Nephron progenitor cell (in vitro differentiated cells): Measurements from ENCODE around the gene ARID5B.

Experiments used
- DNase-seq: peaks from one replicate; pipeline ENCODE4 v3.0.0; 2021
- H3K27ac Mint-ChIP-seq: 2 replicates; pipeline ENCODE4 v1.8.0; 2021; ENCODE audit warnings: mild to moderate bottlenecking, moderate library complexity, mixed read lengths
- H3K27me3 Mint-ChIP-seq: 2 replicates; pipeline ENCODE4 v1.8.0; 2021; ENCODE audit warnings: mild to moderate bottlenecking, low read depth, mixed read lengths; ENCODE audit not compliant: poor library complexity
- H3K36me3 Mint-ChIP-seq: 2 replicates; pipeline ENCODE4 v1.8.0; 2021; ENCODE audit warnings: low read depth, mixed read lengths
- H3K4me1 Mint-ChIP-seq: 2 replicates; pipeline ENCODE4 v1.8.0; 2021; ENCODE audit warnings: mixed read lengths
- H3K4me3 Mint-ChIP-seq: 2 replicates; pipeline ENCODE4 v1.8.0; 2021; ENCODE audit warnings: mild to moderate bottlenecking, moderate library complexity, mixed read lengths
- H3K9me3 Mint-ChIP-seq: 2 replicates; pipeline ENCODE4 v1.8.0; 2021; ENCODE audit warnings: mild to moderate bottlenecking, moderate library complexity, mixed read lengths
- TF ChIP-seq, protein P1 (sequence below): fragments of 200-600 bp; sonication (generic); IDR thresholded peaks from 2 replicates; pipeline ENCODE4 v1.5.0; 2021; ENCODE audit warnings: antibody characterized with exemption

The ARID5B gene

DNA sequence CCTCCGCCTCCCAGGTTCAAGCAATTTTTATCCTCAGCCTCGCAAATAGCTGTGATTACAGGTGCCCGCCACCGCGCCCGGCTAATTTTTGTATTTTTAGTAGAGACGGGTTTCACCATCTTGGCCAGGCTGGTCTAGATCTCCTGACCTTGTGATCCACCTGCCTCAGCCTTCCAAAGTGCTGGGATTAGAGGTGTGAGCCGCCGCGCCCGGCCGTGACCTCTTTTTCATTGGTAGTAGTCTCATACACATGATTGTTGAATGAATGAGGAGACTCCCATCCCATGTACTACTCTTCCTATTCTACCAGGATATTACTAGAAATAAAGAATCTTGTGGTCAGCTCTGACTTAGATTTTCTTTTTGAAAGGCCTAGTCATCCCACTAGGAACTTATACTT lies 56.8 kb downstream of the ARID5B start:
- H3K4me3 Mint-ChIP-seq: no peak overlapping the region
- TF ChIP-seq, protein P1, sequence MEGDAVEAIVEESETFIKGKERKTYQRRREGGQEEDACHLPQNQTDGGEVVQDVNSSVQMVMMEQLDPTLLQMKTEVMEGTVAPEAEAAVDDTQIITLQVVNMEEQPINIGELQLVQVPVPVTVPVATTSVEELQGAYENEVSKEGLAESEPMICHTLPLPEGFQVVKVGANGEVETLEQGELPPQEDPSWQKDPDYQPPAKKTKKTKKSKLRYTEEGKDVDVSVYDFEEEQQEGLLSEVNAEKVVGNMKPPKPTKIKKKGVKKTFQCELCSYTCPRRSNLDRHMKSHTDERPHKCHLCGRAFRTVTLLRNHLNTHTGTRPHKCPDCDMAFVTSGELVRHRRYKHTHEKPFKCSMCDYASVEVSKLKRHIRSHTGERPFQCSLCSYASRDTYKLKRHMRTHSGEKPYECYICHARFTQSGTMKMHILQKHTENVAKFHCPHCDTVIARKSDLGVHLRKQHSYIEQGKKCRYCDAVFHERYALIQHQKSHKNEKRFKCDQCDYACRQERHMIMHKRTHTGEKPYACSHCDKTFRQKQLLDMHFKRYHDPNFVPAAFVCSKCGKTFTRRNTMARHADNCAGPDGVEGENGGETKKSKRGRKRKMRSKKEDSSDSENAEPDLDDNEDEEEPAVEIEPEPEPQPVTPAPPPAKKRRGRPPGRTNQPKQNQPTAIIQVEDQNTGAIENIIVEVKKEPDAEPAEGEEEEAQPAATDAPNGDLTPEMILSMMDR: no peak
- H3K36me3 Mint-ChIP-seq: peaks cover 33% of the 10 kb centered on the region
- no peak overlapping the region for H3K27ac Mint-ChIP-seq
- DNase-seq: no peak
- H3K27me3 Mint-ChIP-seq: peaks cover 2% of the 10 kb centered on the region
- H3K4me1 Mint-ChIP-seq: peaks cover 9% of the 10 kb centered on the region
- no peaks in the 10 kb centered on the region for H3K9me3 Mint-ChIP-seq

DNA sequence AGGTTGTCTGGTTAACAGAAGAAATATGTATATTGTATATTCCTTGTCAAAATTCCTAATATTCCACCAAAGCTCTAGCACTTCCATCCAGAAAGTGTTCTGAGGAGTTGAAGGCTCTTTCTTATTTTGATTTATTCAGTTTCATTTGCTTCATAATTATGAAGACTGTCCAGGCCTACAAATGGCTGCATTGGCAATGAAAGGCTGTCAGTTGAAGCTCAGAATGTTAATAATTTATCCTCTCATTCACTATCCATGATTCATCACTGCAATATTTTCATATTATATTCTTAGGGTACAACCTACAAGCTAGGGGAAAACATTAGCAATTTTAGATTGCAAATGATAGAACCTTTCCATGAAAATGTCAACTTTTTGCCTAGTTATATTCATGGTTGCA lies 57.3 kb downstream of the ARID5B start:
- Mint-ChIP-seq H3K27me3 (peaks cover 2% of the 10 kb centered on the region), H3K9me3 (no peaks in the 10 kb centered on the region)

DNA sequence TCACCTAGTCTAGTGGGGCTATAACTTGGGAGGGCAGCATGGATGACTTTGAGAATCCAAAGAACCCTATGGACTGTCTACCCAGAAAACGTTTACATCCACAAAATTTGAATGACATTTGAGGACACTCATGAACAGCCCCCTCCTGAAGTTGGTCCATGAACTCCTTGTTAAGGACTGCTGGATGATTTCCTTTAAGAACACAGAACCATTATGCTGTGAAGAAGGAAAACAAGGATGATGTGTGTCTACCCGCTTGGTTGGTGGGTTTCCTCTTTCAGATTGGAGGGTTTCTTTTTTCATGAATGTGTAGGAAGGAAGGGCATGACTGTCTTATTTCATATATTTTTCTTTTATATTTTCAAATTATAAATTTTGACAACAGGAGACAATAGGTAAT lies 58.3 kb downstream of the ARID5B start:
- Mint-ChIP-seq H3K36me3 (peaks cover 30% of the 10 kb centered on the region), H3K27me3 (peaks cover 2% of the 10 kb centered on the region), H3K27ac (no peak overlapping the region), H3K4me1 (peaks cover 20% of the 10 kb centered on the region), H3K4me3 (no peak overlapping the region), H3K9me3 (no peaks in the 10 kb centered on the region)
- DNase-seq: no peak
- TF ChIP-seq, protein P1: no peak

More for the DNA sequence above, 57.3 kb downstream of the ARID5B start:
- Mint-ChIP-seq H3K4me1 (peaks cover 11% of the 10 kb centered on the region), H3K4me3 (no peak overlapping the region), H3K36me3 (peaks cover 31% of the 10 kb centered on the region), H3K27ac (no peak overlapping the region)
- TF ChIP-seq, protein P1: no peak
- DNase-seq: no peak

DNA sequence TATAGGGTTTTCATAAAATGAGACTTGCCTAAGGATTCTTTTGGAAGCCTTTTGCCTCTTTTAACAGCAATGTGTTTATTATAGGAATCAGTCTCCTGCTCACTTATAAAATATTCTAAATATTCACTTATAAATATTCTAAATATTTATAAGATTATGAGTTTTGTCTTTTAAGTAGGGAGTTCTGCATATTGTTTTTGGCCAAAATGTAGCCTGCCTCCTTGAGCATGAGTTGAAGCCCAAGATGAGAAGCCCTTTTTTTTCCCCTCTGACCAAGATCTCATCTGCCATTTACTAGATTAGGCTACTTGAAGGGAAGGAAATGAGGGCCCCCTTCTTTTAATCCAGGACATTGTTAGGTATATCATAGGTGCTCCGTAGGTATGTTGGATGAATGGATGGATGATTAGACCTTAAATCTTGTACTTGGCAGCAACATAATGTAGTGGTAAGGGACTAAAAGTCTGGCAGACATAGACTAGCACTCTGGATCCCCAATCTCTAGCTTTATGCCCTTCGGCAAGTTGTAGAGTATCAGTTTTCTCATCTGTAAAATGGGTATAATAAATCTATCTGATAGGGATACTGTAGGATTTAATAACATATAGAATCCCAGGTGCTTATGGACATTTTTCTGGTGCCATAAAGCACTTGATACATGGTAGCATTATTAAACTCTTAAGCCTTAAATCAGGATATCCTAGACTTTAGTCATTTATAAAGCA lies 59.1 kb downstream of the ARID5B start:
- Mint-ChIP-seq H3K36me3 (peaks cover 30% of the 10 kb centered on the region), H3K27ac (no peak overlapping the region), H3K9me3 (no peaks in the 10 kb centered on the region), H3K27me3 (peaks cover 2% of the 10 kb centered on the region), H3K4me3 (no peak overlapping the region), H3K4me1 (peaks cover 20% of the 10 kb centered on the region)
- no peak for DNase-seq
- TF ChIP-seq, protein P1: no peak

DNA sequence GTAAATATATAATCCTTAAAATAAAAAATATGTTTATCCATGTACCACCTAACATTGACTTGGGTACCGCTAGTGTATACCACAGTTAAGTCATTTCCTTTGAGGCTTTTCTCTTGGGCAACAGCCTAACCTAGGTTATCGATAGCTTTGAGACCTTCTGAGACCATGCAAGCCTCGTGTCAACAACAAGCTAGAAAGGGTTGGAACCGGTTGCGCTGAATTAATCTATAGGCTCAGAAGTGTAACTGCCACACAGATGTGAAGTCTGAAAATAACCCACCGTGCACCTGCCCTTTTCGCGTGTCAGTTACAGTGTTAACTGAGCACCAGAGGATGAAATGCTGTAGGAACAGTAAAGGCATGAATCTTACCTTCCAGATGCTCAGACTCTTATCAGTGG lies 59.8 kb downstream of the ARID5B start:
- Mint-ChIP-seq H3K27ac (no peak overlapping the region), H3K27me3 (peaks cover 2% of the 10 kb centered on the region), H3K4me1 (peaks cover 18% of the 10 kb centered on the region), H3K36me3 (peaks cover 32% of the 10 kb centered on the region), H3K4me3 (no peak overlapping the region), H3K9me3 (no peaks in the 10 kb centered on the region)
- TF ChIP-seq, protein P1: no peak
- DNase-seq: no peak

DNA sequence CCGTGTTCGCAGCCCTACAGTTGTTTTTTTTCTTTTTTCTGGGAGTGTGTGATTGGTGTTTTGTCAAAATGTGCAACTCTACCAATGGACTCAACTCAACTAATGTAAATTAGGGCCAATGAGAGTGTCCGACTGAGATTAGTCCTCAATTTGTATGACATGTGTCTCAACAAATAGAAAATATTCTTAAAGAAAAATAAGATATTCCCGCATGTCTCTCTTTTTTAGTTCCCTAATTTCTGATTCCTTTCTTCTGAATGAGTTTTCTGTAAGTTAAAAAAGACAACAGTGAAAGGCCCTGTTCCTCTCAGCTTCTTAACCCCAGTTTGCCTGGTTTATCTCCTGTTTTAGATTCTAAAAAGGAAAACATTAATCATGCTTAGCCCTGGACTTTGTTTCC lies 61.5 kb downstream of the ARID5B start:
- TF ChIP-seq, protein P1: no peak
- Mint-ChIP-seq H3K9me3 (no peaks in the 10 kb centered on the region), H3K36me3 (peaks cover 34% of the 10 kb centered on the region), H3K4me3 (no peak overlapping the region), H3K27ac (no peak overlapping the region), H3K4me1 (peaks cover 10% of the 10 kb centered on the region), H3K27me3 (no peaks in the 10 kb centered on the region)
- no peak for DNase-seq
